B cell (primary cell): ENCODE measurements around the gene IFNG-AS1. TPM values are rescaled to one million over a fixed set of nuclear protein-coding genes. Genes with fewer than 3 reads are reported as not detected.

Experiments used
- ATAC-seq: fragments of 200-7000 bp; cut with Tn5 transposase; one replicate; pipeline ENCODE4 v1.10.0; 2021; ENCODE audit warnings: low read depth, mild to moderate bottlenecking, moderate number of reproducible peaks, moderate library complexity
- CTCF ChIA-PET: fragments of 350-600 bp; sonication (Branson Sonifier 250); formaldehyde crosslinking; loops from one replicate; lab custom pipeline; 2021; ENCODE audit warnings: antibody characterized with exemption, inconsistent platforms; lab: Charles Lee
- POLR2A ChIA-PET: fragments of 350-600 bp; sonication (Branson Sonifier 250); formaldehyde crosslinking; loops from one replicate; lab custom pipeline; 2021; ENCODE audit warnings: antibody characterized with exemption; lab: Charles Lee
- DNase-seq: peaks from one replicate; pipeline ENCODE4 v3.0.0; 2013
- H2AFZ ChIP-seq: 2 replicates; pipeline ENCODE4 v1.6.1; 2012; ENCODE audit warnings: mild to moderate bottlenecking, low read depth, low read length; ENCODE audit not compliant: insufficient read depth, poor library complexity, severe bottlenecking
- H3K27ac ChIP-seq, 2 donors: 1 replicate in 1 of 2; 2 replicates in 1 of 2; pipeline ENCODE4 v1.5.1; 2012 to 2013; ENCODE audit warnings: low read length in 2 of 2, mild to moderate bottlenecking in 2 of 2, moderate library complexity in 1 of 2
- H3K27me3 ChIP-seq, 4 experiments: fragments of 200-600 bp in 1 of 4; sonication (generic) in 1 of 4; replicated peaks in 1 of 4; 1 replicate in 2 of 4; 2 replicates in 2 of 4; pipeline versions ENCODE4 v1.6.1 to v1.7.0; 2013 to 2016; ENCODE audit warnings: low read length in 3 of 4, mild to moderate bottlenecking in 2 of 4, mixed read lengths in 1 of 4, moderate library complexity in 1 of 4; ENCODE audit not compliant: insufficient read depth in 4 of 4, control insufficient read depth in 3 of 4; ENCODE audit errors: control extremely low read depth in 1 of 4
- H3K36me3 ChIP-seq, 2 experiments: replicated peaks in 1 of 2; 1 replicate in 1 of 2; 2 replicates in 1 of 2; pipeline versions ENCODE4 v1.6.1 to v1.7.1; 2013; ENCODE audit warnings: low read length in 1 of 2; ENCODE audit not compliant: insufficient read depth in 2 of 2, control insufficient read depth in 1 of 2; ENCODE audit errors: control extremely low read depth in 1 of 2, extremely low read depth in 1 of 2
- H3K4me1 ChIP-seq, 2 donors: fragments of 200-600 bp in 1 of 2; sonication (generic) in 1 of 2; 1 replicate in 1 of 2; 2 replicates in 1 of 2; pipeline versions ENCODE4 v1.5.1 to v1.6.1; 2013 to 2017; ENCODE audit warnings: low read length in 2 of 2; ENCODE audit not compliant: control insufficient read depth in 2 of 2, insufficient read depth in 2 of 2
- H3K4me2 ChIP-seq: replicated peaks from 2 replicates; pipeline ENCODE3; 2012; ENCODE audit warnings: mild to moderate bottlenecking, low read depth, low read length; ENCODE audit not compliant: poor library complexity, severe bottlenecking
- H3K4me3 ChIP-seq, 5 experiments: fragments of 200-600 bp in 1 of 5; sonication (generic) in 1 of 5; 1 replicate in 3 of 5; 2 replicates in 2 of 5; pipeline versions ENCODE4 v1.5.1 to v1.7.0; 2011 to 2016; ENCODE audit warnings: low read length in 4 of 5, mild to moderate bottlenecking in 4 of 5, low read depth in 2 of 5, control low read depth in 1 of 5, moderate library complexity in 1 of 5; ENCODE audit not compliant: insufficient read depth in 1 of 5; ENCODE audit errors: control extremely low read depth in 1 of 5, extremely low read depth in 1 of 5
- H3K79me2 ChIP-seq: fragments of 200-600 bp; sonication (generic); one replicate; pipeline ENCODE4 v1.6.0; 2016; ENCODE audit warnings: low read length; ENCODE audit not compliant: control insufficient read depth, insufficient read depth
- H3K9ac ChIP-seq: fragments of 200-600 bp; sonication (generic); 2 replicates; pipeline ENCODE4 v1.6.1; 2017; ENCODE audit warnings: mild to moderate bottlenecking, low read length, moderate library complexity
- H3K9me3 ChIP-seq, 3 donors: one replicate each; pipeline versions ENCODE4 v1.6.1 to v1.7.1; 2013; ENCODE audit warnings: low read length in 2 of 3; ENCODE audit not compliant: control insufficient read depth in 2 of 3, insufficient read depth in 1 of 3; ENCODE audit errors: control extremely low read depth in 1 of 3
- H4K20me1 ChIP-seq: 2 replicates; pipeline ENCODE4 v1.6.0; 2012; ENCODE audit warnings: mild to moderate bottlenecking, low read length; ENCODE audit not compliant: insufficient read depth, control insufficient read depth, poor library complexity, severe bottlenecking
- H3K27ac Mint-ChIP-seq: one replicate; pipeline ENCODE4 v1.8.0; 2021; ENCODE audit warnings: mixed read lengths
- H3K27me3 Mint-ChIP-seq: one replicate; pipeline ENCODE4 v1.8.0; 2021; ENCODE audit warnings: mixed read lengths
- H3K4me1 Mint-ChIP-seq: one replicate; pipeline ENCODE4 v1.8.0; 2021; ENCODE audit warnings: mixed read lengths
- H3K4me3 Mint-ChIP-seq: one replicate; pipeline ENCODE4 v1.8.0; 2021; ENCODE audit warnings: mixed read lengths
- H3K9me3 Mint-ChIP-seq: one replicate; pipeline ENCODE4 v1.8.0; 2022; ENCODE audit warnings: mixed read lengths; ENCODE audit not compliant: insufficient read depth
- CTCF ChIP-seq: fragments of 200-600 bp; IDR thresholded peaks from one replicate; pipeline ENCODE4 v1.8.0; 2022; ENCODE audit warnings: antibody characterized with exemption, mild to moderate bottlenecking
- EZH2 ChIP-seq: IDR thresholded peaks from 2 replicates; pipeline ENCODE4 v1.6.1; 2012; ENCODE audit warnings: borderline replicate concordance, low read depth, mild to moderate bottlenecking, moderate library complexity, low read length; ENCODE audit not compliant: insufficient read depth, poor library complexity, severe bottlenecking
- WGBS: methylation state at CpG from one replicate; pipeline ENCODE4 v1.1.5; 2013; ENCODE audit warnings: missing lambda C conversion rate; ENCODE audit not compliant: insufficient coverage; 5-methylcytosine and 5-hydroxymethylcytosine counted together
- intact Hi-C: fragments of 100-400 bp; cut with micrococcal nuclease; formaldehyde crosslinking; loops from one replicate; pipeline ENCODE4 v1.10.0; 2022
- polyA plus RNA-seq: library from polyadenylated mRNA; depleted of rRNA; stranded (reverse); fragments of >200 nt; gene quantifications from 2 replicates; pipeline ENCODE4 v1.2.3, GENCODE V29; 2012
- total RNA-seq, 2 donors: library from RNA; stranded (reverse); fragments of 120-200 nt in 1 of 2; gene quantifications; 1 replicate in 1 of 2; 2 replicates in 1 of 2; pipeline versions ENCODE4 v1.2.3 to v1.2.4, GENCODE V29; 2013 to 2022

Gene IFNG-AS1
- total and polyA plus RNA-seq, 2 donors (not counting 1 experiment from before 2014, with no cell fraction given) = 1.8 to 19.0 TPM

GRCh38 chr12:67994046-67994445, 4.8 kb downstream of the IFNG-AS1 start:
- Histone ChIP-seq H2AFZ (no peak overlapping the region), H3K27me3 (no peaks in the 10 kb centered on the region), H3K4me2 (peak overlapping the region; percentile 81), H4K20me1 (no peaks in the 10 kb centered on the region), H3K4me3 (no peak overlapping the region), H3K27ac (no peak overlapping the region), H3K9me3 (no peaks in the 10 kb centered on the region), H3K4me1 (peaks cover 37 to 49% of the 10 kb centered on the region in 2 donors), H3K79me2 (peaks cover 46% of the 10 kb centered on the region), H3K9ac (no peak overlapping the region), H3K36me3 (peaks cover 0 to 9% of the 10 kb centered on the region in 2 experiments)
- no peak overlapping the region for H3K4me3 Mint-ChIP-seq
- ChIA-PET POLR2A (no interaction called here), CTCF (interaction anchor here (1.1 kb wide), 1 partner anchor 18 kb away, joined by 3 read pairs; no protein-coding TSS in a partner anchor)
- TF ChIP-seq EZH2 = no peak
- no peak for ATAC-seq
- no peaks in the 10 kb centered on the region for H3K27me3 Mint-ChIP-seq
- no CpG with 5 or more reads among the region's 3 CpGs for WGBS
- H3K9me3 Mint-ChIP-seq = no peaks in the 10 kb centered on the region
- peak overlapping the region; percentile 57 for H3K27ac Mint-ChIP-seq
- intact Hi-C loops = loop anchor here (5.0 kb wide), 1 partner anchor 1743 kb away; the partner anchor contains the start of gene RAB3IP
- DNase-seq = no peak
- H3K4me1 Mint-ChIP-seq = peaks cover 47% of the 10 kb centered on the region

- no peak overlapping the region for H3K4me2 ChIP-seq
- no peaks in the 10 kb centered on the region for H3K27me3 ChIP-seq
- H3K9me3 Mint-ChIP-seq = no peaks in the 10 kb centered on the region
- H3K4me1 ChIP-seq = peaks cover 17 to 30% of the 10 kb centered on the region in 2 donors
- no peak overlapping the region for H3K27ac ChIP-seq
- peaks cover 0 to 13% of the 10 kb centered on the region in 2 experiments for H3K36me3 ChIP-seq
- H3K9ac ChIP-seq = no peak overlapping the region
- no peak for DNase-seq
- H3K4me3 ChIP-seq = no peak overlapping the region
- CTCF ChIA-PET = no interaction called here
- peaks cover 30% of the 10 kb centered on the region for H3K4me1 Mint-ChIP-seq
- H3K4me3 Mint-ChIP-seq = no peak overlapping the region
- intact Hi-C loops = no loop called here
- no peaks in the 10 kb centered on the region for H3K9me3 ChIP-seq
- TF ChIP-seq EZH2 (no peak), CTCF (no peak)
- H4K20me1 ChIP-seq = no peaks in the 10 kb centered on the region
- H3K27me3 Mint-ChIP-seq = no peaks in the 10 kb centered on the region
- POLR2A ChIA-PET = no interaction called here
- no peak overlapping the region for H3K27ac Mint-ChIP-seq
- no peak overlapping the region for H2AFZ ChIP-seq
- ATAC-seq = no peak
- peaks cover 50% of the 10 kb centered on the region for H3K79me2 ChIP-seq
Measured at GRCh38 chr12:67996347-67996746, 7.1 kb downstream of the IFNG-AS1 start.
